SH-SY5Y (cell line): Measurements from ENCODE around the gene CLASP1.

Source experiments
- GATA2 ChIP-seq: IDR thresholded peaks from 2 replicates; pipeline ENCODE4 v1.6.1; 2011; ENCODE audit warnings: mild to moderate bottlenecking, low read depth, low read length
- GATA3 ChIP-seq: IDR thresholded peaks from 2 replicates; pipeline ENCODE4 v1.6.1; 2011; ENCODE audit warnings: low read depth, mild to moderate bottlenecking, low read length, moderate library complexity

- no peak for TF ChIP-seq GATA3
- TF ChIP-seq GATA2, result no peak
These were observed 158.6 kb downstream of the CLASP1 start for GRCh38 chr2:121490584-121491133.
